Mucosa of gallbladder (tissue), 1 donor: ENCODE measurements around the gene DTWD1. TPM values are rescaled to one million over a fixed set of nuclear protein-coding genes. Genes with fewer than 3 reads are reported as not detected.

Experiments used
- total RNA-seq: library from RNA; stranded (reverse); gene quantifications from one replicate; pipeline ENCODE4 v1.2.1, GENCODE V29; 2021
- donor health status: DM: no; HTN: no; CAD: no.

The DTWD1 gene
- total RNA-seq, 1 donor from 2014 or later, result 40.3 TPM

Other genes starting within 250 kb of the DTWD1 start
- gene FGF7, start 197.8 kb upstream of the DTWD1 start, total RNA-seq, result 99.0 TPM
- 6.0 TPM for gene FAM227B, start 230 bp upstream of the DTWD1 start, total RNA-seq